ENCODE data around the gene TOX4.
"Not testable (repeated sequence)": the region's sequence is repeated elsewhere in the genome, so short reads cannot be mapped to it uniquely, and the experiment has no call there.

The TOX4 gene

GRCh38 chr14:21541413-21542074, 64.5 kb downstream of the TOX4 start:
- Histone ChIP-seq H3K4me3 (ENCODE audit: insufficient read depth in 1 of 2, low read depth in 1 of 2, low read length in 2 of 2) (no peak overlapping the region), H2BK120ac (ENCODE audit: low read depth, low read length) (no peak overlapping the region), H2AK5ac (ENCODE audit: low read length, severe bottlenecking) (no peak overlapping the region), H3K9me3 (ENCODE audit: control insufficient read depth, low read length) (no peaks in the 10 kb centered on the region), H2BK5ac (ENCODE audit: low read depth, low read length, poor library complexity, severe bottlenecking) (no peak overlapping the region), H2BK12ac (ENCODE audit: low read length in 2 of 2) (no peak overlapping the region), H3K4ac (ENCODE audit: low read depth in 1 of 2, low read length in 2 of 2) (no peak overlapping the region), H3K27me3 (ENCODE audit: control insufficient read depth in 1 of 2, insufficient read depth in 1 of 2, low read length in 2 of 2) (peaks cover 34 to 39% of the 10 kb centered on the region in 2 experiments), H2BK15ac (ENCODE audit: low read depth, poor library complexity, severe bottlenecking) (no peak overlapping the region), H3K4me1 (ENCODE audit: control insufficient read depth, insufficient read depth, low read depth, low read length) (peaks cover 3% of the 10 kb centered on the region), H3K79me1 (replicated peaks; ENCODE audit: low read length, poor library complexity, severe bottlenecking) (no peaks in the 10 kb centered on the region), H3K9ac (ENCODE audit: low read length) (no peak overlapping the region), H3K14ac (ENCODE audit: low read length in 2 of 2) (no peak overlapping the region), H4K91ac (ENCODE audit: low read length) (no peak overlapping the region), H4K8ac (ENCODE audit: low read length) (no peak overlapping the region), H3K27ac (ENCODE audit: low read length, poor library complexity, severe bottlenecking) (no peak overlapping the region), H3K23ac (ENCODE audit: low read length in 2 of 2) (no peak overlapping the region), H3K18ac (ENCODE audit: low read depth in 1 of 2, low read length in 2 of 2) (no peak overlapping the region), H3K4me2 (ENCODE audit: low read length, poor library complexity, severe bottlenecking) (no peak overlapping the region), H3K36me3 (ENCODE audit: control insufficient read depth in 1 of 2, insufficient read depth in 2 of 2, low read depth in 1 of 2, low read length in 2 of 2) (no peaks in the 10 kb centered on the region), H2AFZ (ENCODE audit: low read depth, low read length) (no peak overlapping the region)
- DNase-seq = no peak
- WGBS = 100% methylated on average over 4 of the region's 9 CpGs

- no peaks in the 10 kb centered on the region for H3K4me1 ChIP-seq (ENCODE audit: control insufficient read depth, insufficient read depth, low read depth, low read length)
- DNase-seq = no peak
- H3K27ac ChIP-seq (ENCODE audit: low read length, poor library complexity, severe bottlenecking) = no peak overlapping the region
- no peaks in the 10 kb centered on the region for H3K9me3 ChIP-seq (ENCODE audit: control insufficient read depth, low read length)
- no peak overlapping the region for H4K8ac ChIP-seq (ENCODE audit: low read length)
- H2BK120ac ChIP-seq (ENCODE audit: low read depth, low read length) = no peak overlapping the region
- H3K18ac ChIP-seq (ENCODE audit: low read depth in 1 of 2, low read length in 2 of 2) = no peak overlapping the region
- H2BK12ac ChIP-seq (ENCODE audit: low read length in 2 of 2) = no peak overlapping the region
- peaks cover 16 to 21% of the 10 kb centered on the region in 2 experiments for H3K27me3 ChIP-seq (ENCODE audit: control insufficient read depth in 1 of 2, insufficient read depth in 1 of 2, low read length in 2 of 2)
- no peak overlapping the region for H2BK15ac ChIP-seq (ENCODE audit: low read depth, poor library complexity, severe bottlenecking)
- no peak overlapping the region for H3K4me3 ChIP-seq (ENCODE audit: insufficient read depth in 1 of 2, low read depth in 1 of 2, low read length in 2 of 2)
- H3K36me3 ChIP-seq (ENCODE audit: control insufficient read depth in 1 of 2, insufficient read depth in 2 of 2, low read depth in 1 of 2, low read length in 2 of 2) = no peaks in the 10 kb centered on the region
- H3K23ac ChIP-seq (ENCODE audit: low read length in 2 of 2) = no peak overlapping the region
- no peaks in the 10 kb centered on the region for H3K79me1 ChIP-seq (replicated peaks; ENCODE audit: low read length, poor library complexity, severe bottlenecking)
- H3K4me2 ChIP-seq (ENCODE audit: low read length, poor library complexity, severe bottlenecking) = no peak overlapping the region
- 31% methylated on average over 5 of the region's 7 CpGs for WGBS
- H3K9ac ChIP-seq (ENCODE audit: low read length) = no peak overlapping the region
- no peak overlapping the region for H2AK5ac ChIP-seq (ENCODE audit: low read length, severe bottlenecking)
- H2AFZ ChIP-seq (ENCODE audit: low read depth, low read length) = no peak overlapping the region
- H3K14ac ChIP-seq (ENCODE audit: low read length in 2 of 2) = no peak overlapping the region
- H2BK5ac ChIP-seq (ENCODE audit: low read depth, low read length, poor library complexity, severe bottlenecking) = no peak overlapping the region
- no peak overlapping the region for H4K91ac ChIP-seq (ENCODE audit: low read length)
- no peak overlapping the region for H3K4ac ChIP-seq (ENCODE audit: low read depth in 1 of 2, low read length in 2 of 2)
Measured at GRCh38 chr14:21543521-21543960, 66.5 kb downstream of the TOX4 start.

GRCh38 chr14:21543963-21544362, 67.0 kb downstream of the TOX4 start:
- no peaks in the 10 kb centered on the region for H3K4me1 ChIP-seq (ENCODE audit: control insufficient read depth, insufficient read depth, low read depth, low read length)
- no peaks in the 10 kb centered on the region for H3K36me3 ChIP-seq (ENCODE audit: control insufficient read depth in 1 of 2, insufficient read depth in 2 of 2, low read depth in 1 of 2, low read length in 2 of 2)
- no peak overlapping the region for H3K18ac ChIP-seq (ENCODE audit: low read depth in 1 of 2, low read length in 2 of 2)
- H2AFZ ChIP-seq (ENCODE audit: low read depth, low read length) = no peak overlapping the region
- no peak overlapping the region for H2BK12ac ChIP-seq (ENCODE audit: low read length in 2 of 2)
- H3K9ac ChIP-seq (ENCODE audit: low read length) = no peak overlapping the region
- H2BK5ac ChIP-seq (ENCODE audit: low read depth, low read length, poor library complexity, severe bottlenecking) = no peak overlapping the region
- H3K79me1 ChIP-seq (replicated peaks; ENCODE audit: low read length, poor library complexity, severe bottlenecking) = no peaks in the 10 kb centered on the region
- H3K9me3 ChIP-seq (ENCODE audit: control insufficient read depth, low read length) = no peaks in the 10 kb centered on the region
- H2BK120ac ChIP-seq (ENCODE audit: low read depth, low read length) = no peak overlapping the region
- no peak overlapping the region for H3K23ac ChIP-seq (ENCODE audit: low read length in 2 of 2)
- no peak overlapping the region for H2AK5ac ChIP-seq (ENCODE audit: low read length, severe bottlenecking)
- no peak overlapping the region for H3K14ac ChIP-seq (ENCODE audit: low read length in 2 of 2)
- no peak overlapping the region for H4K91ac ChIP-seq (ENCODE audit: low read length)
- 70% methylated on average over 5 of the region's 5 CpGs for WGBS
- H3K27ac ChIP-seq (ENCODE audit: low read length, poor library complexity, severe bottlenecking) = no peak overlapping the region
- H3K27me3 ChIP-seq (ENCODE audit: control insufficient read depth in 1 of 2, insufficient read depth in 1 of 2, low read length in 2 of 2) = peaks cover 12 to 17% of the 10 kb centered on the region in 2 experiments
- no peak overlapping the region for H3K4ac ChIP-seq (ENCODE audit: low read depth in 1 of 2, low read length in 2 of 2)
- H3K4me3 ChIP-seq (ENCODE audit: insufficient read depth in 1 of 2, low read depth in 1 of 2, low read length in 2 of 2) = no peak overlapping the region
- H4K8ac ChIP-seq (ENCODE audit: low read length) = no peak overlapping the region
- no peak overlapping the region for H3K4me2 ChIP-seq (ENCODE audit: low read length, poor library complexity, severe bottlenecking)
- no peak overlapping the region for H2BK15ac ChIP-seq (ENCODE audit: low read depth, poor library complexity, severe bottlenecking)
- no peak for DNase-seq

- not testable (repeated sequence) for H3K18ac ChIP-seq (ENCODE audit: low read depth in 1 of 2, low read length in 2 of 2); DNase-seq; H3K4me3 ChIP-seq (ENCODE audit: insufficient read depth in 1 of 2, low read depth in 1 of 2, low read length in 2 of 2); H4K91ac ChIP-seq (ENCODE audit: low read length); H2AK5ac ChIP-seq (ENCODE audit: low read length, severe bottlenecking); H3K79me1 ChIP-seq (replicated peaks; ENCODE audit: low read length, poor library complexity, severe bottlenecking); H3K4me1 ChIP-seq (ENCODE audit: control insufficient read depth, insufficient read depth, low read depth, low read length); H3K23ac ChIP-seq (ENCODE audit: low read length in 2 of 2); H2AFZ ChIP-seq (ENCODE audit: low read depth, low read length); H3K9ac ChIP-seq (ENCODE audit: low read length); H3K4ac ChIP-seq (ENCODE audit: low read depth in 1 of 2, low read length in 2 of 2); H3K9me3 ChIP-seq (ENCODE audit: control insufficient read depth, low read length); H2BK5ac ChIP-seq (ENCODE audit: low read depth, low read length, poor library complexity, severe bottlenecking); H2BK15ac ChIP-seq (ENCODE audit: low read depth, poor library complexity, severe bottlenecking); H3K27ac ChIP-seq (ENCODE audit: low read length, poor library complexity, severe bottlenecking); H2BK12ac ChIP-seq (ENCODE audit: low read length in 2 of 2); H3K4me2 ChIP-seq (ENCODE audit: low read length, poor library complexity, severe bottlenecking); H3K14ac ChIP-seq (ENCODE audit: low read length in 2 of 2); H2BK120ac ChIP-seq (ENCODE audit: low read depth, low read length); H4K8ac ChIP-seq (ENCODE audit: low read length); H3K36me3 ChIP-seq (ENCODE audit: control insufficient read depth in 1 of 2, insufficient read depth in 2 of 2, low read depth in 1 of 2, low read length in 2 of 2)
- peaks cover 7 to 11% of the 10 kb centered on the region in 2 experiments for H3K27me3 ChIP-seq (ENCODE audit: control insufficient read depth in 1 of 2, insufficient read depth in 1 of 2, low read length in 2 of 2)
- WGBS = no CpG with 5 or more reads among the region's 7 CpGs
Measured at GRCh38 chr14:21544588-21544987, 67.6 kb downstream of the TOX4 start.

All from mesenchymal stem cell (in vitro differentiated cells and primary cell).